Right renal cortex interstitium (tissue), 3 donors: ENCODE results near the gene MAS1L. TPM values are rescaled to one million over a fixed set of nuclear protein-coding genes. Genes with fewer than 3 reads are reported as not detected.

ENCODE experiments used
- DNase-seq, 3 donors: peaks; one replicate each; pipeline ENCODE4 v3.0.0-alpha.2; 2013; ENCODE audit warnings: low read depth in 3 of 3, low spot score in 2 of 3
- polyA plus RNA-seq, 3 donors: library from polyadenylated mRNA; unstranded; fragments of 120-200 nt; gene quantifications; one replicate each; pipeline ENCODE4 v1.2.1, GENCODE V29; 2013; ENCODE audit not compliant: insufficient read length in 3 of 3

Gene MAS1L, protein sequence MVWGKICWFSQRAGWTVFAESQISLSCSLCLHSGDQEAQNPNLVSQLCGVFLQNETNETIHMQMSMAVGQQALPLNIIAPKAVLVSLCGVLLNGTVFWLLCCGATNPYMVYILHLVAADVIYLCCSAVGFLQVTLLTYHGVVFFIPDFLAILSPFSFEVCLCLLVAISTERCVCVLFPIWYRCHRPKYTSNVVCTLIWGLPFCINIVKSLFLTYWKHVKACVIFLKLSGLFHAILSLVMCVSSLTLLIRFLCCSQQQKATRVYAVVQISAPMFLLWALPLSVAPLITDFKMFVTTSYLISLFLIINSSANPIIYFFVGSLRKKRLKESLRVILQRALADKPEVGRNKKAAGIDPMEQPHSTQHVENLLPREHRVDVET
- polyA plus RNA-seq = not detected

- DNase-seq = no peak
These were observed at the start of gene MAS1L for GRCh38 chr6:29487660-29488059. Gene MAS1L, minus strand, starts transcription at chr6:29487956. Its CDS starts 54 bp downstream, at chr6:29487902.

DNA sequence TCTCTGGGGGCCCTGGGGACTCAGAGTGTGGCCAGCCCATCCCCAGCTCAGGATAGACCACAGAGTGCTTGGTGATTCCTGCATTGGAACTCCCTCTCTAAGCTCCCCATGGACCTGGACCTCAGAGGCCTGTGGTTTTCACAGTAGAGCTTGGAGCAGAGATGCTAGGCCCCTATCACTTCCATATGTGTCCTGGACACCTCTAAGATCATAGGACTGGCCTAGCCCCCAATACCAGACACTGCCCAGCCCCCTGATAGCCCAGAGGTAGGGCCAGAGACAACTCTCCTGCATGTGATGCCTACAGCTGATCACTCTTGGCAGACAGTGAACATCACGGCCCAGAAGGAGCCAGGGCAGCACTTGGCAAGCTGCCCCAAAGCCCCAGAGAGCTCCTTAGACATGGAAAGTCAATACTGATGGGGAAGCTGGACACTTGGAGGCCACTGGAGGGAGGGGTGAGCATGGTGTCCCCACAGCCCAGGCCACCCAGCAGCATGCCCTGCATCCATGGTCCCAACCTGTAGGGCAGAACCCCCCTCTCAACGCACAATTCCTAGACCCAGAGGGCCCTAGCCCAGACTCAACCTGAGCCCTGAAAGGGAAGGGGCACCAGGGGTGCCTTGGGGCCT, 44.7 kb upstream of the MAS1L start:
- DNase-seq = no peak

DNA sequence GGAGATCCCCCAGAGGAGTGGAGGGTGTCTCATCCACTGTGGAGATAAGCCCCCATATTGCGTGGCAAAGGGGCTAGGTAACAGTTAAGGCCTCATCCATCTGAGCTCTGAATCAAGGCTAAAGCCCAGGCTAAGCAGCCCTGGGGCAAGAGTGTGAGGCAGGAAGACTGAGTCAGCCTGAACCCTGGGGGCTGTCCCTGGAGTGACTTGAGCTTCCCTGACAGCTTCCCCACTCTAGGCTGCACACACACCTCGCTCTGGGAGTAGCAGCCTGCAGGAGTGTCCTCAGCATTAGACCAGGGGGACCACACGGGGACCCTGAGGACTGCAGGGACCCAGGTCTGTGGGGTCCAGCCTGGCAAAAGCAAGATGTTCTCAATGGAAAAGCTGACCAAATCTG, 43.9 kb upstream of the MAS1L start:
- DNase-seq = no peak

DNA sequence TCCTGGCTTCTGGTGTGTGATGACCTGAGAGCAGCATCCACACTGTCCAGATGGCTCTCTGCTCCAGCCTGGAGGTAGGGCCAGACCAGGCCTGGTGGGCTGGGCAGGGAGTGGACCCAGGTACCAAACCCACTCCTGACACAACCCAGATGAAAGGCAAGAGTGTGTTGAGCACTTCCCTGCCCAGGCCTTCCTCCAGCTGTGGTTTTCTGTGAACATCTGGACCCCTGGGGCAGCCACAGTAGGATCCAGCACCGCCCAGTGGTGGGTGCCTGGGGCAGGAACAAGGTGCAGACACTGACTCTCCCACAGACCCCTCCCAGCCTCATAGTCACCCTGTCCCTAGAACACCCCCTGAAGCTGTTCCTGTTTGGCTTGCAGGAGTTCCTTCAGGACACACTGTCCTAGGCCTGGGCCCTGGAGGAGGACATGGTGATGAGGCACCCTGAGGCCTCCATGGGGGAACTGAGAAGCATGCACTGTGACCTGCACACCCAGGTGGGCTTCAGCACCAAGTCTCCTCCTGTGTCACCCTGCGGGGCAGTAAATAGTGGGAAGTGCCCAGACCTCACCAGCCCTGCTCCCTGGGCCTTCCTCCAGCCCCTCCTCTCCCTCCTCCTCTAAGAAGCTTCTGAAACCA, 43.0 kb upstream of the MAS1L start:
- no peak for DNase-seq

DNA sequence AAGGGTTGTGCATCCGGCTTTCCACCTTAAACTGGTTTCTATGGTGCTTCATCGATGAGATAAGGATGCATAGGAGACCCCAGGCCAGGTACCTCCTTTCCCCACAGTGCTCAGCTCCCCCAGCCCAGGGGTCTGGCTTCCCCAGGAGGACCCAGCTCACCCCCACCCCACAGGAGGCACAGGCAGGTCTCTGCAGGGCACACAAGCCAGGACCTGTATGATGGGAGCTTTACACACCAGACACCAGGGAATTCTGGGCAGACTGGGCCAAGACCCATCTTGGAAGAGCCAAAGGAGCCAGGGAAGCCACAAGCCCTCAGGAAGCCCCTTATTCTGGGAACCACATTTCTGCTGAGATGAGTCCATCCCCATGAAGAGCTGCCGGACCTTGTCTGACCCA, 42.2 kb upstream of the MAS1L start:
- no peak for DNase-seq

GRCh38 chr6:29528988-29529560, 41.3 kb upstream of the MAS1L start:
- DNase-seq = no peak

DNA sequence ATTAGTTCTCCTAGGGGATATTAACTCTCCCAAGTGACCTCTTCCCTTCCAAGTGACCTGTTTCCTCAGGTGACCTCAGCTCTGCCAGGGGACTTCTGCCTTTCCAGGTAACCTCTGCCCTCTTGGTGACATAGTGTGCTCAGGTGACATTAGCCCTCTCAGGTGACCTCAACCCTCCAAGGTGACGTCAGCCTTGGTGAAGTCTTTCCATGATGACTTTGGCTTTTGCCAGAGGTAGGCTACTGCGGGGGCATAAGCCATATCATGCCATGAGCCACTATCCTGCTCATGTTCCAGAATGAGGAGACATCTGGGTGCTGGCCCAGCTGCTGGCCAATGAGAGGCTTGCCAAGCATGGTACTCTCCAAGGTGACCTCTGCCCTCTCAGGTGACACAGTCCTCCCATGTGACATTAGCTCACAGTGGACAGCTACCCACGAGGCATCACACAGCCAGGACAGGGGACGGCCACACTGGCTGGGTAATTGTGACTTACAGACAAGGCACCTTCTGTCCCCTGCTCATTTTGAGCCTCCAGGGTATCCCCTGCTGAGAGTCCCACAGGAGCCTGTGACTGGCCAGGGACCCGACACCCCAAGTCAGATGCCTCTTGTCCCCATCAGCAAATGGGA, 40.7 kb upstream of the MAS1L start:
- DNase-seq = no peak

DNA sequence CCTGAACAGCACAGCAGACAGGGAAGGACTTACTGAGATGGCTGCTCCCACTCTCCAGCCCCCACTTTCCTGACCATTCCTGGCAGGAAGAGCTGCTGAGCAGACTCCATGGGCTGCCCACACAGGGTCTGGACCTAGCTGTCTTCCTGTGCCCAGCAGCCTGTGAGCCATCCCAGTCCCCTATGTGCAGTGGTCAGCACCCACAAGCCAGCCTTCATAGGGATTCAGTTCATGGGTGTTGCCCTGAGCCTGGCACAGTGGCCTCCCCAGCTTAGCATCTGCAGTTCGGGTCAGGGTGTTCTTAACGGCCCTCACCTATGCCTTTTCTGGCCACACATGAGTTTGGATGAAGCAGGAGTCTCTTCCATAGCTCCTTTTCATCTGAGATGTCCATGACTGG, 39.8 kb upstream of the MAS1L start:
- DNase-seq = no peak

- DNase-seq = no peak
These were observed 39.4 kb upstream of the MAS1L start for GRCh38 chr6:29527126-29527525.

DNA sequence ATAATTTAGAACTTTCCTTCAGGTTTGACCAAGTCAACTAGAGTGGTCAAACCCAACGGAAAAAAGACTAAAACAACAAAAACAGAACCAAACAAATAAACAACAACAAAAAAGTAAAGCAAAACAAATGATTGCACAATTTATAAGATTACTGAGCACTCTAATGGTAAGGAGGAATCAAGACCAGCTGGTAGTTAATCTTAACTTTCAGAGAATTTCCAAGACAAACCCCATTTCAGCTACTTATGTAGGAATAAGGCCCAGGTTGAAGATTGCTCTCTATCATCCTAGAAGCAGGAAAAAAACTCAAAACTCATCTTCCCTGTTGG, 37.5 kb upstream of the MAS1L start:
- no peak for DNase-seq

DNA sequence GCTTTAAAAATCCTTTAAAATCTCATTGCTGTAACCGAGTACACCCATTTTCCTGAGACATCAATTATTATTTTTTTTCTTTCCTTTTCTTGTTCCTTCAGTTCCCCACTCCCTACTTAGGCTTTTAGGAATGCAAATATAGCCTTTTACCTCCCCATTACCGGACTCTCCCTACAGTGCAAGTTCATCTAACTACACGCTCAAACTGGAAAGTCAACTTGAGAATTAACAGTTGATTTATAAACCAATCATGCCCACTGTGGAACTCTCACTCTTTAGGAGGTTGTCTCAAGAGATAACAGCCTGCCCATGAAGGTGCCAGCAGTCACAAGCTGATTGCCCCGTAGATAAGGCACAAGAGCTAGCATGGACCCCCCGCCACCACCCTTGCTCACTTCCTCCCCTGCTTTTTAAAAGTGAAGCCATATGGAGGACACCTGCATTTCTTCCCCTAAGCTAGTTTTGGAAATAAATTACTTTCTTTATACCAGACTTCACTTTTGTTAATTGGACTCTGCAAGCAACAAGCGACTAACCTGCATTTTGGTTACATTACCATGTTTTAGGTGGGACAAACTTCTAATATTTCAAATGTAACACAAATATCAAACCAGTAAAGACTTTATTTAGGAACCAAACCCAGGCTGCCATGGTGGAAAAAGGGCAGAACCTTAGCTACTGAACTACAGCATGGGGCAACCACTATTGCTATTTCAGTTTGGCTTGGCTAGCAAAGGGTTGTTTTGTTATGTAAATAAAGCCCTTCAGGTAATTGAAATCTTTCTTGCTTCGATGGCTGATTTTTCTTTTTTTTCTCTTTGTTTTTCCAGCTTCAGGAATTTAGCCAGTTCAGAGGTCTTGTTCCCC, 36.9 kb upstream of the MAS1L start:
- DNase-seq = no peak

DNA sequence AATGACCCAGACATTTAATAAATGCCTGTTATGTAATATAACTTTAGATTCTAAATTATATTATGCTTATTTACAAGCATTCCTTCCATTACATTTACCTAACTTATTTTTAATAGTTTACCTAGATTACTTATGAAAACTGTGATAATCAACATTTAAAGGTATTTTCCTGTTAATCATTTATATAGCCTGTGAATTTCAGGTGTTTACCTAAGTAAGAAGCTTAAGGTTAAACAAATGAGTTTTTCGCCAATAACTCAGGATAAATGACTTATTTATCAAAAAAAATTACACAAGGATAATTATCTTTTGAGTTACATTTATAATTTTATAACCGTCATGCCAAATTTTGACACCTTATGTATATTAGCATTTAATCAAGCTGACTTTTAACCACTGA, 36.3 kb upstream of the MAS1L start:
- no peak for DNase-seq

DNA sequence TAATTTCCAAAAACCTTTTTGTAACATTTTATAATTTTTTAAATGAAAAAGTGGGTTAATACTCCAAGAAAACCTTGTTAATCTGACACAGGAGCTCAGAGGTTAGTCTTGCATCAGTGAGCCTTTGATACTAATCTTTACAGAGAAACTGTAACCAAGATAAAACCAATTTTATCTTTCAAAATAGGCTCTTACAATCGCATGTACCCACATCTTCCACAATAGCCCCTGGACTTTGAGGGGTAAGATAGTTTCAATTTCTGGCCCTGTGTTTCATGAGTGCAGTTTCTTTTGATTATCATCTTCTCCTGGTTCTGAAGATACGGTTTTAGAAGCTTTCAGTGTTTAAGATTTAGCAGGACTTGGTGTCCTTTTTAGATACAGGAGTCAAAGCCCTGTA, 34.5 kb upstream of the MAS1L start:
- no peak for DNase-seq

GRCh38 chr6:29521006-29521680, 33.4 kb upstream of the MAS1L start:
- DNase-seq = no peak

DNA sequence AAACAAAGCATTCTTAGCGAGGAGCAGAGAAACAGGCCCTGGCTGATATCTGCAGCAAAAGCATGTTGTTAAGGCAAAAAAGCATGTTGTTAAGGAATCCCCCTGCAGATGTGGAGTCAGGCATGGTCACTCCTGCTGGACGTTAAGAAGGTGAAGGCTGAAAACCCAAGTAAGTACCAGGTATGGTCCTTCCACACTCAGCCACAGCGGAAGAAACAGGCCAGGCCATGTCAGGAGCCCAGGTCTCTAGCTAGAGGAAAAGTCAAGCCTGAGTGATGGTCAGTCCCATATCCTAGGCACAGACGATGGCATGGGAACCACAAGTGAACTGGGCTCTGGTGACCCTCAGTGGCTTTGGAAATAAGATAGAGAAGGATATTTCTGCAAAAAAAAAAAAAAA, 32.5 kb upstream of the MAS1L start:
- DNase-seq = no peak

DNA sequence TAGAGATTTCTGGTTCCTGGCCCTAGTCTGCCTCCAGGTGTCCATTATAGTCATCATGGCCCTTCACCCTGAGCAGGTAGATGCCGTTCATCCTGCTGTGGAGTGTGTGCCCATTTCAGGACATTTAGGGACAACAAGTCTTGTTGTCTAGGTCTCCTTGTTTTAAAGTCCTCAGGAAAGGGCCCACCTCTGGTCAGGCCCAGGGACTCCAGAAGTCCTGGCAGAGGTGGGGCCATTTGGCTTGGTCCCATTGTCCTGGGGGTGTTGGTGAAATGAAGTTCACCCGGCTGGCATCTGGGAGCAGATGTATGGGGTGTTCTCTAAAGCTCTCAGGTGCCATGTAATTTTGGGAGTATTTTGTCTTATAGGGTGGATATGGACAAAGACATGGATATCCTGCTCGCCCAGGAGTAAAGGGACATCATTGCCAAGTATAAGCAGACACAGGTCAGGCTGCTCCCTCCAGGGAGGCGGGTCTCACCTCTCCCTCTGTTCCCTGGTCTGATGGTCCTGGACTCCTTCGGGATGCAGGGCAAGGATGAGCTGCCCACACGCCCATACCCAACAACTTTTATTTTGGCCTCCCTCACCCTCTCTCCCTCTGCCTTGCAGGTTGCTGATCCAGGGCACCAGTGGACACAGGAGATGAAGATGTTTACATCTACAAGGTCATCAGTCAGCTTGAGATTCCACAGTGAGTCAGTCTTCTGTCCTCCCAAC, 31.7 kb upstream of the MAS1L start:
- DNase-seq = no peak

GRCh38 chr6:29517728-29518440, 30.1 kb upstream of the MAS1L start:
- DNase-seq = no peak

DNA sequence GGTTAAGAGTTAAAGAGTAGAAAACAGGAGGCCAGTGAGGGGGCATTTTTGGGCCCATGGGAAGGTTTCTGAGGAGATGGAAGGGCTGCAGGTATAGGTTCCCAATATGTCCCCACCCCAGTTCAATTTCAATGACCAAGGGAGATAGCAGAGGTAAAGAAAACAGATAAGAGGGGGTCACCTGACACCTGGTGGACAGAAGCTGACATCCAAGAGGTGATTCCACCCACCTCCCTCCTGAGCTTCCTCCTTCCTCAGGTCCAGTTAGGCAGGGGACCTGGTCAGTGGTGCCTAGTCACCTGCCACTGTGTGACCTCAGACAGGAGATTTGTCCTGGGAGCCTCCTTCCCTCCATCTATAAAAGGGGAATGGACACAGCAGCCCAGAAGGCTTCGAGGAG, 29.5 kb upstream of the MAS1L start:
- DNase-seq = no peak
